ENCODE results near the gene JADE2. TPM values are rescaled to one million over a fixed set of nuclear protein-coding genes. Genes with fewer than 3 reads are reported as not detected.
A peak's percentile ranks its signal among the peaks of the same experiment; 100 is the strongest.

Gene JADE2
- total RNA-seq, 1 experiment from 2014 or later, result 39.9 TPM

DNA sequence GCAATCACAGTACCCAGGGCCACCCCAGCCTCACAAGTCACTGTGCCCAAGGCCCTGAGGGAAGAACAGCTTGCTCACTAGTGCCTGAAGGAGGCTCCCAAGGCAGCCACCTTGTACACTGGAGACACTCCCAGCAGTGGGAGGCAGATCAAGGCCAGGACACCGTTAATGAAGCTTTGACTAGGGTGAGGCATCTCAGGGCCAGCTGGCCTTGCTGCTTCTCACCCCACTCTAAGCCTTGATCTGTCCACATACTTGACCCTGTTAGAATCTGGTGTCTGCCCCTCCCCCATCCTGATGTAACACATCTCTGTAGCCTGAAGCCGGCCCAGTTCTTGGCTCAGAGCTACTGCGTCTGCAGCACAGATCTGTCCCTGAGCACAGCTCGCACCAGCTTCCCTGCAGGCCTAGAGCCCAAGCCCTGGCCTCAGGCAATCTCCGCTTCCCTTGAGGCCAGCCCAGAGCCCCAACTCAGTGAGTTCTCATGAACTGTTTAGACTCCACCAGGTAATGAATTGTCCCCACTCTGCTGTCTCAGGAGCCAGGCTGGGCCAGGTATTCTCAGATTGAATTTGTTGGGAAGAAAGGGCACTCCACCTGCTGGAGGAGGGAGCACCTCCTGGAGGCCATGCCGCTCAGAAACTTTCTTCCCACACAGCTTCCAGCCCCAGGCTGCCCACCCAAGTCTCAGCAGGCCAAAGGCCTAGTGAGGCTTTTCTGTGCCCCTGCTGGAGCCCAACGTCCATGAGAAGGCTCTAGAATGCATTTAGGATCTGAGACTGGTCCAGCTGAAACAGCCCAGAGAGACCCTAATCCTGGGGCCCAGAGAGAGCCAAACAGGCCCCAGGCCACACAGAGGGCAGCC lies 13.4 kb upstream of the JADE2 start:
- no TSS peak for BruUV-seq (replicated peaks)
- Histone ChIP-seq H3K9me2 (ENCODE audit: insufficient read depth) (no peaks in the 10 kb centered on the region), H2AFZ (ENCODE audit: low read depth, low read length, poor library complexity, severe bottlenecking) (peak overlapping the region; percentile 36), H3K9ac (ENCODE audit: low read length) (peak overlapping the region; percentile 68), H4K20me1 (ENCODE audit: insufficient read depth) (no peaks in the 10 kb centered on the region), H3K79me2 (ENCODE audit: insufficient read depth, low read length) (no peaks in the 10 kb centered on the region), H3K27ac (ENCODE audit: low read depth, low read length) (peak overlapping the region; percentile 98), H3K36me3 (ENCODE audit: control insufficient read depth in 1 of 2, insufficient read depth in 2 of 2, low read length in 2 of 2) (no peaks in the 10 kb centered on the region), H3K4me3 (replicated peaks in 1 of 2; ENCODE audit: low read depth in 1 of 2, low read length in 2 of 2) (peak overlapping the region in 1 of 2 experiments; percentile 49; a peak in 3 of 4 replicates), H3K9me3 (ENCODE audit: control insufficient read depth in 1 of 2, insufficient read depth in 1 of 2, low read depth in 1 of 2, low read length in 2 of 2) (no peaks in the 10 kb centered on the region), H3K4me1 (ENCODE audit: control insufficient read depth in 1 of 2, insufficient read depth in 2 of 2, low read length in 2 of 2) (peaks cover 67 to 78% of the 10 kb centered on the region in 2 experiments), H3K4me2 (ENCODE audit: low read length) (peak overlapping the region; percentile 93), H3K27me3 (ENCODE audit: insufficient read depth, low read length) (no peaks in the 10 kb centered on the region)
- RAD21 ChIA-PET (ENCODE audit: low non-redundant PET in 1 of 2, low total read pairs in 2 of 2, uncharacterized antibody in 2 of 2, unreplicated experiment in 2 of 2), result interaction anchor here (0.6 to 1.3 kb wide), 9 partner anchors 12 to 101 kb away, joined by 3 to 5 read pairs (median 3); partner anchors contain the start of genes CDKN2AIPNL (in 1 of the 2) and JADE2 (in 1 of the 2)
- POLR2A ChIA-PET, result interaction anchor here (0.7 to 4.1 kb wide), 14 partner anchors 8 to 123 kb away, joined by 3 to 55 read pairs (median 3); partner anchors contain the start of genes CDKN2AIPNL and JADE2
- ATAC-seq (peak; percentile 53), DNase-seq (ENCODE audit: low read depth, low spot score) (no peak)
- TF ChIP-seq, protein P1, sequence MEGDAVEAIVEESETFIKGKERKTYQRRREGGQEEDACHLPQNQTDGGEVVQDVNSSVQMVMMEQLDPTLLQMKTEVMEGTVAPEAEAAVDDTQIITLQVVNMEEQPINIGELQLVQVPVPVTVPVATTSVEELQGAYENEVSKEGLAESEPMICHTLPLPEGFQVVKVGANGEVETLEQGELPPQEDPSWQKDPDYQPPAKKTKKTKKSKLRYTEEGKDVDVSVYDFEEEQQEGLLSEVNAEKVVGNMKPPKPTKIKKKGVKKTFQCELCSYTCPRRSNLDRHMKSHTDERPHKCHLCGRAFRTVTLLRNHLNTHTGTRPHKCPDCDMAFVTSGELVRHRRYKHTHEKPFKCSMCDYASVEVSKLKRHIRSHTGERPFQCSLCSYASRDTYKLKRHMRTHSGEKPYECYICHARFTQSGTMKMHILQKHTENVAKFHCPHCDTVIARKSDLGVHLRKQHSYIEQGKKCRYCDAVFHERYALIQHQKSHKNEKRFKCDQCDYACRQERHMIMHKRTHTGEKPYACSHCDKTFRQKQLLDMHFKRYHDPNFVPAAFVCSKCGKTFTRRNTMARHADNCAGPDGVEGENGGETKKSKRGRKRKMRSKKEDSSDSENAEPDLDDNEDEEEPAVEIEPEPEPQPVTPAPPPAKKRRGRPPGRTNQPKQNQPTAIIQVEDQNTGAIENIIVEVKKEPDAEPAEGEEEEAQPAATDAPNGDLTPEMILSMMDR (IDR thresholded peaks at IDR 0.05 in 2 of 3, conservative IDR thresholded peaks at IDR 0.05 in 1 of 3; ENCODE audit: borderline replicate concordance in 1 of 3, insufficient read depth in 1 of 3, low read depth in 2 of 3, low read length in 2 of 3), result peak in 2 of 3 experiments; percentile 45 to 54; a peak in 4 of 6 replicates
- TF ChIP-seq ZFX (IDR thresholded peaks at IDR 0.05) (peak; percentile 73), TCF7L2 (IDR thresholded peaks at IDR 0.05; ENCODE audit: borderline replicate concordance, extremely low read depth, insufficient read depth, insufficient read length) (peak; percentile 82), FOSL1 (IDR thresholded peaks at IDR 0.05; ENCODE audit: low read depth) (no peak), POLR2AphosphoS5 (IDR thresholded peaks at IDR 0.05; ENCODE audit: low read depth, low read length) (peak; percentile 71), CBX3 (IDR thresholded peaks at IDR 0.05; ENCODE audit: low read depth) (no peak), POLR2A (IDR thresholded peaks at IDR 0.05; ENCODE audit: borderline replicate concordance, extremely low read depth, insufficient read depth, insufficient read length) (peak; percentile 42)
- TF ChIP-seq, protein P2, sequence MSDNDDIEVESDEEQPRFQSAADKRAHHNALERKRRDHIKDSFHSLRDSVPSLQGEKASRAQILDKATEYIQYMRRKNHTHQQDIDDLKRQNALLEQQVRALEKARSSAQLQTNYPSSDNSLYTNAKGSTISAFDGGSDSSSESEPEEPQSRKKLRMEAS (IDR thresholded peaks at IDR 0.05), result no peak
- CTCF ChIA-PET, result interaction anchor here (0.8 to 2.4 kb wide), 7 partner anchors 9 to 208 kb away, joined by 3 to 13 read pairs (median 5); partner anchors contain the start of genes CDKN2AIPNL and JADE2
- intact Hi-C loops (cut with micrococcal nuclease), result loop anchor here (5.0 kb wide), 1 partner anchor 100 kb away; the partner anchor contains the start of gene CDKN2AIPNL
